A549 (cell line): ENCODE measurements around the gene PITPNM3.

Source experiments
- CEBPB ChIP-seq, 2 experiments: fragments of >200 bp in 1 of 2; sonication (Bioruptor Twin) in 1 of 2; formaldehyde crosslinking in 1 of 2; IDR thresholded peaks; 2 replicates each; pipeline ENCODE4 v1.6.1; 2012 to 2016
- JUN ChIP-seq, 2 experiments: fragments of >200 bp; sonication (Bioruptor Twin); formaldehyde crosslinking; IDR thresholded peaks; 2 replicates in 1 of 2; 3 replicates in 1 of 2; pipeline ENCODE4 v1.6.1; 2016 to 2017
- KDM1A ChIP-seq: fragments of 200-600 bp; sonication (generic); IDR thresholded peaks from 2 replicates; pipeline ENCODE4 v1.6.1; 2016; ENCODE audit warnings: low read depth, mild to moderate bottlenecking
- POLR2A ChIP-seq: IDR thresholded peaks from 2 replicates; pipeline ENCODE4 v1.6.1; 2012; ENCODE audit warnings: mild to moderate bottlenecking, low read length
- RAD21 ChIP-seq, 2 experiments: fragments of >200 bp in 1 of 2; sonication (Bioruptor Twin) in 1 of 2; formaldehyde crosslinking in 1 of 2; IDR thresholded peaks in 1 of 2; conservative IDR thresholded peaks in 1 of 2; 2 replicates in 1 of 2; 3 replicates in 1 of 2; pipeline ENCODE4 v1.6.1; 2012 to 2018; ENCODE audit warnings: inconsistent platforms in 1 of 2
- RNF2 ChIP-seq: fragments of 200-600 bp; sonication (generic); IDR thresholded peaks from 2 replicates; pipeline ENCODE4 v1.6.1; 2016; ENCODE audit warnings: low read depth, mild to moderate bottlenecking, antibody characterized with exemption, moderate library complexity, borderline replicate concordance
- SMC3 ChIP-seq: fragments of >200 bp; sonication (Bioruptor Twin); formaldehyde crosslinking; IDR thresholded peaks from 3 replicates; pipeline ENCODE4 v1.6.1; 2018; ENCODE audit warnings: inconsistent platforms
- USF2 ChIP-seq: fragments of 450-650 bp; IDR thresholded peaks from 2 replicates; pipeline ENCODE4 v1.6.1; 2014; ENCODE audit warnings: antibody characterized with exemption
- ZFP36 ChIP-seq: fragments of 450-650 bp; IDR thresholded peaks from 2 replicates; pipeline ENCODE4 v1.6.1; 2014; ENCODE audit warnings: borderline replicate concordance; ENCODE audit not compliant: partially characterized antibody
- ZNF302 ChIP-seq: fragments of 250-450 bp; sonication (Bioruptor Pico); IDR thresholded peaks from 2 replicates; pipeline ENCODE4 v1.9.0; 2021; ENCODE audit warnings: inconsistent platforms, mild to moderate bottlenecking, moderate library complexity
- TF ChIP-seq, protein P1 (sequence below): fragments of >200 bp; sonication (Bioruptor Twin); formaldehyde crosslinking; IDR thresholded peaks from 3 replicates; pipeline ENCODE4 v1.5.1; 2016

DNA sequence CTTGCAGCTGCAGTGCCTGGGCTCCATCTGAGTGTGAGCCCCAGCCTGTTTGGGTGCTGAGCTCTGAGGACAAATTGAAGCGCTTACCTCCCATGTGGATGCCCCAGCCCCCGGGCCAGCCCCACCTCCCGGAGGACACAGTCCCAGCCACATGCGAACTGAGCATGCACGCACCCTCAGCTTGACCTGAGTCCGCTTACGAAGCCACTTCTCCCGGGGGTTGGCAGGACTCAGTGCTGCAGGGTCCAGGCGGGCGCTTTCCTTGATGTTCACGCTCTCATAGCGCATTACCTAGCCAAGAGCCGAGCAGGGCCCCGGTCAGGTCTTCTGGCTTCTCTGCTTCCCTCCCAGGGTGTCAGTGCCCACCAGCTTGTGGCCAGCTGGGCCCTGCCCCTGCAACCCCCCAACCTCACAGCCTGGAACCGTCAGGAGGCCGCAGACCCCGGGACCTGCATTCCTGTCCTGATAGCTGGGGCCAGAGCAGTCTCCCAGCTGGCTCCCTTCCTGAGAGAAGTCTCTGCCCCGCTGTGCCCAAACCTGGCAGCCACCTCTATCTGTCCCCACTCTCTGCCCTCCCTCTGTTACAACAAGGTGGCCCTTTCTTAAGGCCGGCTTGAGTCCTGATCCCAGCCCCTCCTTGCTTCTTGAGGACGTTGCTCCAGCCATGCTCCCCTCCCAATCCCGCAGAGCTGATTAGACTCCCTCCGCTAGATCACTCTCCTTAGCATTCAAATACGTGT, 88.1 kb downstream of the PITPNM3 start:
- TF ChIP-seq, protein P1, sequence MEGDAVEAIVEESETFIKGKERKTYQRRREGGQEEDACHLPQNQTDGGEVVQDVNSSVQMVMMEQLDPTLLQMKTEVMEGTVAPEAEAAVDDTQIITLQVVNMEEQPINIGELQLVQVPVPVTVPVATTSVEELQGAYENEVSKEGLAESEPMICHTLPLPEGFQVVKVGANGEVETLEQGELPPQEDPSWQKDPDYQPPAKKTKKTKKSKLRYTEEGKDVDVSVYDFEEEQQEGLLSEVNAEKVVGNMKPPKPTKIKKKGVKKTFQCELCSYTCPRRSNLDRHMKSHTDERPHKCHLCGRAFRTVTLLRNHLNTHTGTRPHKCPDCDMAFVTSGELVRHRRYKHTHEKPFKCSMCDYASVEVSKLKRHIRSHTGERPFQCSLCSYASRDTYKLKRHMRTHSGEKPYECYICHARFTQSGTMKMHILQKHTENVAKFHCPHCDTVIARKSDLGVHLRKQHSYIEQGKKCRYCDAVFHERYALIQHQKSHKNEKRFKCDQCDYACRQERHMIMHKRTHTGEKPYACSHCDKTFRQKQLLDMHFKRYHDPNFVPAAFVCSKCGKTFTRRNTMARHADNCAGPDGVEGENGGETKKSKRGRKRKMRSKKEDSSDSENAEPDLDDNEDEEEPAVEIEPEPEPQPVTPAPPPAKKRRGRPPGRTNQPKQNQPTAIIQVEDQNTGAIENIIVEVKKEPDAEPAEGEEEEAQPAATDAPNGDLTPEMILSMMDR, result no peak
- TF ChIP-seq ZFP36 (no peak), JUN (IDR thresholded peaks at IDR 0.05) (no peak), USF2 (no peak), ZNF302 (CRISPR knock-in tag) (no peak), SMC3 (no peak), POLR2A (no peak), RNF2 (no peak), CEBPB (IDR thresholded peaks at IDR 0.05) (no peak), RAD21 (conservative IDR thresholded peaks at IDR 0.05 in 1 of 2, IDR thresholded peaks at IDR 0.05 in 1 of 2) (no peak), KDM1A (no peak)
